CD4-positive, alpha-beta T cell treated with Interleukin-12 subunit alpha and Interleukin-12 subunit beta, for 1 hour (primary cell): Measurements from ENCODE around the gene NECTIN4.
"Not testable (repeated sequence)": the region's sequence is repeated elsewhere in the genome, so short reads cannot be mapped to it uniquely, and the experiment has no call there.

Source experiments
- DNase-seq: peaks from one replicate; pipeline ENCODE4 v3.0.0-alpha.2; 2020

Gene NECTIN4

GRCh38 chr1:161080441-161081405 lies 8.6 kb downstream of the NECTIN4 start:
- no peak for DNase-seq

- DNase-seq, result no peak
Measured at GRCh38 chr1:161079436-161080110, 9.8 kb downstream of the NECTIN4 start.

- DNase-seq, result no peak
Measured at GRCh38 chr1:161077426-161077825, 11.9 kb downstream of the NECTIN4 start.

- DNase-seq, result no peak
Measured at GRCh38 chr1:161076410-161076809, 12.9 kb downstream of the NECTIN4 start.

- DNase-seq, result no peak
Measured at GRCh38 chr1:161074676-161075368, 14.5 kb downstream of the NECTIN4 start.

- no peak for DNase-seq
Measured at GRCh38 chr1:161073474-161074121, 15.8 kb downstream of the NECTIN4 start.

GRCh38 chr1:161072751-161073449 lies 16.5 kb downstream of the NECTIN4 start:
- DNase-seq, result no peak

- peak; percentile 63 for DNase-seq
Measured at GRCh38 chr1:161071886-161072371, 17.4 kb downstream of the NECTIN4 start.

GRCh38 chr1:161070761-161071160 lies 18.6 kb downstream of the NECTIN4 start:
- no peak for DNase-seq

GRCh38 chr1:161069731-161070270 lies 19.6 kb downstream of the NECTIN4 start, which contains the start of gene ARHGAP30:
ARHGAP30 (minus strand) TSS chr1:161069891; CDS start chr1:161069624, 267 bp downstream.
- DNase-seq, result peak; percentile 94

GRCh38 chr1:161069241-161069640 lies 20.1 kb downstream of the NECTIN4 start:
- DNase-seq, result no peak

GRCh38 chr1:161068306-161069234 lies 20.8 kb downstream of the NECTIN4 start:
- DNase-seq, result peak; percentile 93

- peak; percentile 38 for DNase-seq
Measured at GRCh38 chr1:161066694-161067093, 22.7 kb downstream of the NECTIN4 start.

GRCh38 chr1:161065681-161066080 lies 23.7 kb downstream of the NECTIN4 start:
- not testable (repeated sequence) for DNase-seq

- DNase-seq, result peak; percentile 37
Measured at GRCh38 chr1:161063936-161064335, 25.4 kb downstream of the NECTIN4 start.

GRCh38 chr1:161061419-161061818 lies 27.9 kb downstream of the NECTIN4 start:
- DNase-seq, result no peak

GRCh38 chr1:161059293-161059692 lies 30.1 kb downstream of the NECTIN4 start:
- DNase-seq, result no peak

GRCh38 chr1:161054805-161055204 lies 34.6 kb downstream of the NECTIN4 start:
- no peak for DNase-seq

GRCh38 chr1:161054232-161054631 lies 35.1 kb downstream of the NECTIN4 start:
- DNase-seq, result no peak

- DNase-seq, result no peak
Measured at GRCh38 chr1:161052899-161053298, 36.5 kb downstream of the NECTIN4 start.
